ENCODE results near the gene NOXRED1. TPM values are rescaled to one million over a fixed set of nuclear protein-coding genes. Genes with fewer than 3 reads are reported as not detected.
A peak's percentile ranks its signal among the peaks of the same experiment; 100 is the strongest.

NOXRED1 gene
- total RNA-seq, 2 experiments from 2014 or later: 0.27 to 0.41 TPM

- Mint-ChIP-seq H3K36me3 (ENCODE audit: low read depth) (no peaks in the 10 kb centered on the region), H3K9me3 (no peaks in the 10 kb centered on the region), H3K27me3 (no peaks in the 10 kb centered on the region), H3K4me1 (ENCODE audit: low read depth) (peaks cover 13% of the 10 kb centered on the region), H3K27ac (no peak overlapping the region), H3K4me3 (no peak overlapping the region)
- POLR2A ChIA-PET: no interaction called here
- CTCF ChIA-PET: interaction anchor here (1.3 kb wide), 1 partner anchor 85 kb away, joined by 3 read pairs; no protein-coding TSS in a partner anchor
- TF ChIP-seq CTCF (IDR thresholded peaks at IDR 0.05): no peak
- intact Hi-C loops (cut with micrococcal nuclease): no loop called here
- DNase-seq: peak; percentile 15
- peak; percentile 60 for ATAC-seq
These were observed 14.2 kb downstream of the NOXRED1 start for GRCh38 chr14:77409131-77409533.

DNA sequence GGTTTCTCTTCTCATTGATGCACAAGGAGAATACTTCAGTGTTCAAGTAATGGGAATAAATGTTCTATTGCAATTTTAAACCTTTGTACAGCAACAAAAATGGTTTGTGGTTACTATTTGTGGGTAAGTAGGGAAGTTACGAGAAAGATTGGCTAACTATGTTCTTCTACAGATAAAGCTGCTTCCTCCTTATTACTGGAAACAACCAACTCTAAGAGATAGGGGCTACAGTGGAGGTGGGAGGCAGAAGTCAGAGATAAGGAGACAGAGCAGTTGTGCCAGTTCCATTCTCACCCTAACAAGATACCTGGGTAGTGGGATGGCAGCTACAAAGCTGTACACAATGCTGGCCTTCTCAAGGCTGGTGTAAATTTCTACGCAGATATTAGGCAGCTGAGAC, 16.2 kb downstream of the NOXRED1 start:
- peaks cover 13% of the 10 kb centered on the region for H3K4me1 Mint-ChIP-seq (ENCODE audit: low read depth)
- CTCF ChIA-PET: interaction anchor here (1.0 to 1.3 kb wide), 2 partner anchors 24 to 52 kb away, joined by 3 to 4 read pairs; no protein-coding TSS in a partner anchor

DNA sequence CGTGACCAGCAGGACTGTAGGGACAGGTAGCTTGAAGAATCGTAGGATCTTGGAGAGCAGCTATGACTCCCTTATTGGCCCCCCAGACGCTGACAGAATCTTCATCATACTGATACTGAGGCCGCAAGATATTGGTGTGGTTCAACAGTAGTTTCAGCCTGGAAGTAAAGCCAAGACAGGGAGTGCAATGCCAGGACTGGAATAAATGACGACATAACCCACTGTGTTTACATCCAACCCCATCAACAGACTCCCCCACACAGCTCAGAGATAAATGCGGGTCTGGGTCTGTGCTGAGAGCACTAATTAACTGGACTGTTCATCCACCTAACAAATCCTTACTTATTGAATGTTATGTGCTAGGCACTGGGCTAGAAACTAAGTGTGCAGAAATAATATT, 16.6 kb downstream of the NOXRED1 start:
- H3K27me3 Mint-ChIP-seq: no peaks in the 10 kb centered on the region
- ChIA-PET POLR2A (no interaction called here), CTCF (interaction anchor here (1.3 kb wide), 1 partner anchor 24 kb away, joined by 3 read pairs; no protein-coding TSS in a partner anchor)
- H3K4me1 Mint-ChIP-seq (ENCODE audit: low read depth): peaks cover 13% of the 10 kb centered on the region
- ATAC-seq: peak; percentile 24
- H3K27ac Mint-ChIP-seq: no peak overlapping the region
- intact Hi-C loops (cut with micrococcal nuclease): no loop called here
- no peak overlapping the region for H3K4me3 Mint-ChIP-seq
- no peak for DNase-seq
- H3K9me3 Mint-ChIP-seq: no peaks in the 10 kb centered on the region
- H3K36me3 Mint-ChIP-seq (ENCODE audit: low read depth): no peaks in the 10 kb centered on the region
- TF ChIP-seq CTCF (IDR thresholded peaks at IDR 0.05): no peak

More for the DNA sequence above, 16.2 kb downstream of the NOXRED1 start:
- Mint-ChIP-seq H3K36me3 (ENCODE audit: low read depth) (no peaks in the 10 kb centered on the region), H3K27ac (no peak overlapping the region), H3K27me3 (no peaks in the 10 kb centered on the region), H3K9me3 (no peaks in the 10 kb centered on the region), H3K4me3 (no peak overlapping the region)
- intact Hi-C loops (cut with micrococcal nuclease): no loop called here
- ATAC-seq (no peak), DNase-seq (no peak)
- TF ChIP-seq CTCF (IDR thresholded peaks at IDR 0.05): no peak
- POLR2A ChIA-PET: no interaction called here

DNA sequence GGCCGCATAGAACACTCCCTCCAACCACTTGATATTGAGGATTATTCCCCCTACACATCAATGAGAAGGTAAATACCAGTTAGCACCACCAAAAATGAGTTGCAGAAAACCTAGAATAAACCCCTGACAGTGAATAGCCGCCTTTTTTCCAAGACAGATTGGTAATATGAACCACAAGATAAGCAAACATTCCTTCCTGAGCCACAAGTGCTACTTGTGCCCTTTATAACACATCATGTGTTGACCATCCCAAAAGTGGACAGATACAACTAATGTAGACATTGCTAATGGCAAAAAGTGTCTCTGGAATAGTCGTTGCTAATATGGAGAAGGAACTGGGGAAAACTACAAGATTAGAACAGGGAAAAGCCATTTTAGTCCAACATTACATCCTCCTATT, 17.2 kb downstream of the NOXRED1 start:
- POLR2A ChIA-PET: no interaction called here
- Mint-ChIP-seq H3K4me3 (no peak overlapping the region), H3K27ac (no peak overlapping the region), H3K9me3 (no peaks in the 10 kb centered on the region), H3K36me3 (ENCODE audit: low read depth) (no peaks in the 10 kb centered on the region), H3K27me3 (no peaks in the 10 kb centered on the region), H3K4me1 (ENCODE audit: low read depth) (peaks cover 13% of the 10 kb centered on the region)
- CTCF ChIA-PET: interaction anchor here (1.3 kb wide), 1 partner anchor 25 kb away, joined by 3 read pairs; no protein-coding TSS in a partner anchor
- ATAC-seq (no peak), DNase-seq (no peak)
- intact Hi-C loops (cut with micrococcal nuclease): no loop called here
- TF ChIP-seq CTCF (IDR thresholded peaks at IDR 0.05): no peak

- intact Hi-C loops (cut with micrococcal nuclease): no loop called here
- POLR2A ChIA-PET: no interaction called here
- Mint-ChIP-seq H3K4me3 (no peak overlapping the region), H3K9me3 (no peaks in the 10 kb centered on the region), H3K4me1 (ENCODE audit: low read depth) (peaks cover 13% of the 10 kb centered on the region), H3K27ac (no peak overlapping the region), H3K27me3 (no peaks in the 10 kb centered on the region), H3K36me3 (ENCODE audit: low read depth) (no peaks in the 10 kb centered on the region)
- CTCF ChIA-PET: no interaction called here
- ATAC-seq: no peak
- TF ChIP-seq CTCF (IDR thresholded peaks at IDR 0.05): no peak
- no peak for DNase-seq
These were observed 19.6 kb downstream of the NOXRED1 start for GRCh38 chr14:77403768-77404167.
